Keratinocyte (primary cell): ENCODE measurements around the gene MCRIP2.

ENCODE experiments used
- CTCF ChIP-seq, 3 experiments: IDR thresholded peaks in 1 of 3; conservative IDR thresholded peaks in 1 of 3; optimal IDR thresholded peaks in 1 of 3; 2 replicates in 2 of 3; 3 replicates in 1 of 3; pipeline versions ENCODE3 to v1.5.1; 2011; ENCODE audit warnings: low read length in 3 of 3, mild to moderate bottlenecking in 3 of 3, moderate library complexity in 2 of 3, control low read depth in 1 of 3, inconsistent platforms in 1 of 3; ENCODE audit not compliant: insufficient read depth in 2 of 3; ENCODE audit errors: extremely low read depth in 1 of 3
- EZH2 ChIP-seq: IDR thresholded peaks from one replicate; pipeline ENCODE4 v1.6.1; 2012; ENCODE audit warnings: inconsistent platforms, mild to moderate bottlenecking, low read length, moderate library complexity

- TF ChIP-seq CTCF (optimal IDR thresholded peaks at IDR 0.05 in 1 of 3, IDR thresholded peaks at IDR 0.05 in 1 of 3, conservative IDR thresholded peaks at IDR 0.05 in 1 of 3; ENCODE audit: extremely low read depth in 1 of 3, insufficient read depth in 2 of 3, low read length in 3 of 3) (no peak), EZH2 (no peak)
Observed at GRCh38 chr16:661184-661821, 19.7 kb downstream of the MCRIP2 start.
